ENCODE results near the gene HERC3.

DNA sequence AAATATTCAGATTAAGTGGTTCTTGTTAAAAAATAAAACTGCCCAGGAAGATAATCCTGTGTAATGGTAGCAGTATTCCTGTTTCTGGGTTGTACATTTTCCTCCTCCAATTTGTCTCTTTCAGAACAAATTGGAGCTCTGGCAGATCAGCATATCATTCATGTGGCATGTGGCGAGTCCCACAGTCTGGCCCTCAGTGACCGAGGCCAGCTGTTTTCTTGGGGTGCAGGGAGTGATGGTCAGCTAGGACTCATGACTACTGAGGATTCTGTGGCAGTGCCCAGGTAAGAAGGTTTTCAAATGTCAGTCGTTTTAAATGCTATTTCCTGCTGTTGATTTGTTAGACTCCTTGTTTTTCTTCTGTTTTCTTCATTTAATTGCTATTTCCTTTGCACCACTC, 57.4 kb downstream of the HERC3 start:
- TF ChIP-seq, protein P1, sequence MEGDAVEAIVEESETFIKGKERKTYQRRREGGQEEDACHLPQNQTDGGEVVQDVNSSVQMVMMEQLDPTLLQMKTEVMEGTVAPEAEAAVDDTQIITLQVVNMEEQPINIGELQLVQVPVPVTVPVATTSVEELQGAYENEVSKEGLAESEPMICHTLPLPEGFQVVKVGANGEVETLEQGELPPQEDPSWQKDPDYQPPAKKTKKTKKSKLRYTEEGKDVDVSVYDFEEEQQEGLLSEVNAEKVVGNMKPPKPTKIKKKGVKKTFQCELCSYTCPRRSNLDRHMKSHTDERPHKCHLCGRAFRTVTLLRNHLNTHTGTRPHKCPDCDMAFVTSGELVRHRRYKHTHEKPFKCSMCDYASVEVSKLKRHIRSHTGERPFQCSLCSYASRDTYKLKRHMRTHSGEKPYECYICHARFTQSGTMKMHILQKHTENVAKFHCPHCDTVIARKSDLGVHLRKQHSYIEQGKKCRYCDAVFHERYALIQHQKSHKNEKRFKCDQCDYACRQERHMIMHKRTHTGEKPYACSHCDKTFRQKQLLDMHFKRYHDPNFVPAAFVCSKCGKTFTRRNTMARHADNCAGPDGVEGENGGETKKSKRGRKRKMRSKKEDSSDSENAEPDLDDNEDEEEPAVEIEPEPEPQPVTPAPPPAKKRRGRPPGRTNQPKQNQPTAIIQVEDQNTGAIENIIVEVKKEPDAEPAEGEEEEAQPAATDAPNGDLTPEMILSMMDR (IDR thresholded peaks at IDR 0.05; ENCODE audit: extremely low read depth in 1 of 2, insufficient read depth in 1 of 2, low read depth in 1 of 2, low read length in 2 of 2), result no peak
- TF ChIP-seq, protein P2, sequence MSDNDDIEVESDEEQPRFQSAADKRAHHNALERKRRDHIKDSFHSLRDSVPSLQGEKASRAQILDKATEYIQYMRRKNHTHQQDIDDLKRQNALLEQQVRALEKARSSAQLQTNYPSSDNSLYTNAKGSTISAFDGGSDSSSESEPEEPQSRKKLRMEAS (IDR thresholded peaks at IDR 0.05; ENCODE audit: insufficient read depth, insufficient read length), result no peak
- TF ChIP-seq POLR2A (IDR thresholded peaks at IDR 0.05; ENCODE audit: low read depth, low read length) (no peak), POLR2AphosphoS5 (IDR thresholded peaks at IDR 0.05; ENCODE audit: insufficient read depth, low read depth, low read length) (no peak), EZH2 (IDR thresholded peaks at IDR 0.05; ENCODE audit: borderline replicate concordance, low read depth, low read length, severe bottlenecking) (no peak), JUN (IDR thresholded peaks at IDR 0.05; ENCODE audit: borderline replicate concordance, insufficient read depth, insufficient read length, low read depth) (no peak)

Measured in endothelial cell of umbilical vein (primary cell).